VCaP (cell line): ENCODE data around the gene PRKCA.
A peak's percentile ranks its signal among the peaks of the same experiment; 100 is the strongest.

Experiments
- H3K27ac ChIP-seq: fragments of 450-650 bp; 2 replicates; pipeline ENCODE4 v1.5.1; 2017
- TF ChIP-seq, protein P1 (sequence below): fragments of 450-650 bp; conservative IDR thresholded peaks from 2 replicates; pipeline ENCODE4 v1.5.1; 2017; ENCODE audit warnings: mild to moderate bottlenecking, moderate library complexity

The PRKCA gene

DNA sequence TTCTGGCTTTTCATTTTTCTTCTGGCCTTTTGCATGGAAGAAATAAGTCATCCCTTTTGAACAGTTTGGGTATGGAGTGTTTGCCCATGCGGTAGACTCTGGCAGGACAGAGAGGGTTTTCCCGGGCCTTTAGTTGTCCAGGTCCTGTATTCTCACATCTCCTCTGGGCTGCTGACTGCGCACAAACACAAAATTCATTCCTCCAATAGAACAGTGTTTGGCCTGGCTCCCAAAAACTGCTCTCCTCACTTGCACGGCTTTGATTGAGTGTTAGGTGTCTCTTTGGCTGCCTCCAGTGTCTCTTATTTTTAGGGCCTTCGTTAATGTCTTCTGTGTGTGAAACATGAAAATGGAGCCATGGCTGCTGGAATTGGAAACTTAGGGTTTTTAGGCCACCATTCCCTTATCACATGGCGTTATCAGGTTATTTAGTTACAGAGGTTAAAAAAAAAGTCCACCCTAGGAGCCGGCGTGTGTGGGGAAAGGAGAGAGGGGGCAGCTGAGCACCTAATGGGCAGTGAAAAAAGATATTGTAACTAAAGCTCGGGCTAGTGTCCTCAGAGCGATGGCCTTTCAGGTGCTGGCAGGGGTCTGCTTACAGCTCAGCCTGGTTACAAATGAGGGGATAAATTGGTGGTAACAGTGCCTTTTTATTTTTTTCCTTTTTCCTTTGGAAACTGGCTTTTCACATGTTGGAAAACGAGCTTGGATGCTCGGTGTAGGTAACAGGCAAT lies 47.3 kb downstream of the PRKCA start:
- peak overlapping the region; percentile 86 for H3K27ac ChIP-seq
- TF ChIP-seq, protein P1, sequence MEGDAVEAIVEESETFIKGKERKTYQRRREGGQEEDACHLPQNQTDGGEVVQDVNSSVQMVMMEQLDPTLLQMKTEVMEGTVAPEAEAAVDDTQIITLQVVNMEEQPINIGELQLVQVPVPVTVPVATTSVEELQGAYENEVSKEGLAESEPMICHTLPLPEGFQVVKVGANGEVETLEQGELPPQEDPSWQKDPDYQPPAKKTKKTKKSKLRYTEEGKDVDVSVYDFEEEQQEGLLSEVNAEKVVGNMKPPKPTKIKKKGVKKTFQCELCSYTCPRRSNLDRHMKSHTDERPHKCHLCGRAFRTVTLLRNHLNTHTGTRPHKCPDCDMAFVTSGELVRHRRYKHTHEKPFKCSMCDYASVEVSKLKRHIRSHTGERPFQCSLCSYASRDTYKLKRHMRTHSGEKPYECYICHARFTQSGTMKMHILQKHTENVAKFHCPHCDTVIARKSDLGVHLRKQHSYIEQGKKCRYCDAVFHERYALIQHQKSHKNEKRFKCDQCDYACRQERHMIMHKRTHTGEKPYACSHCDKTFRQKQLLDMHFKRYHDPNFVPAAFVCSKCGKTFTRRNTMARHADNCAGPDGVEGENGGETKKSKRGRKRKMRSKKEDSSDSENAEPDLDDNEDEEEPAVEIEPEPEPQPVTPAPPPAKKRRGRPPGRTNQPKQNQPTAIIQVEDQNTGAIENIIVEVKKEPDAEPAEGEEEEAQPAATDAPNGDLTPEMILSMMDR, result no peak

DNA sequence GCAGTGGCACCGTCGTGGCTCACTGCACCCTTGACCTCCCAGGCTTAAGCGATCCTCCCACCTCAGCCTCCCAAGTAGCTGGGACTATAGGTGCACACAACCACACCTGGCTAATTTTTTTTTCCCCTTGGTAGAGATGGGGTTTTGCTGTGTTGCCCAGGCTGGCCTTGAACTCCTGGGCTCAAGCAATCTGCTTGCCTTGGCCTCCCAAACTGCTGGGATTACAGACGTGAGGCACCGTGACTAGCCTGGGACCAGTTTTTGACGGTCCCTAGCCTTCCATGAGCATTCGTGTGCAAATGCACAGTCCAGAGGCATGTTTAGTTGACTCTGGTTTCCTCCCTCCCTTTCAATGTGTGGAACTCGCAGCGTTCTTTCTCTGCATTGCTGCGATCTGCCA lies 48.2 kb downstream of the PRKCA start:
- peak overlapping the region; percentile 86 for H3K27ac ChIP-seq

DNA sequence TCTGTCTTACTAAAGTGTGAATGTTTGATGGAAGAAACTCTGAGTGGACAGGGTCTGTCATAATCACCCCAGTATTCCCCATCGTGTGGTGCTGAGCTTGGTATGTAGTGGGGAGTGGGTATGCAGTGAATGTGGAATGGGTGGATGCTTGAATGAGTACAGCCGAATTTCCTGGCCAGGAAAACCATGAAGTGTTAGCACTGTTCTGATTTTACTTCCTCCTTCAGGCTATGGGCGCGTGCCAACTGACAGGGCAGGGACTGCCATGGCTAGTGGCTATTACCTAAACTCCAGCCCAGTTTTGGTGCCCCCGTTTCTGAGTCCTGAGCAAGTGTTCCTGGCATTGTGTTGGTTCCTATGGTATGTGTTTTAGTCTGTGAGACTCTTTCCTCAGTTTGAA lies 48.6 kb downstream of the PRKCA start:
- H3K27ac ChIP-seq, result peak overlapping the region; percentile 86

DNA sequence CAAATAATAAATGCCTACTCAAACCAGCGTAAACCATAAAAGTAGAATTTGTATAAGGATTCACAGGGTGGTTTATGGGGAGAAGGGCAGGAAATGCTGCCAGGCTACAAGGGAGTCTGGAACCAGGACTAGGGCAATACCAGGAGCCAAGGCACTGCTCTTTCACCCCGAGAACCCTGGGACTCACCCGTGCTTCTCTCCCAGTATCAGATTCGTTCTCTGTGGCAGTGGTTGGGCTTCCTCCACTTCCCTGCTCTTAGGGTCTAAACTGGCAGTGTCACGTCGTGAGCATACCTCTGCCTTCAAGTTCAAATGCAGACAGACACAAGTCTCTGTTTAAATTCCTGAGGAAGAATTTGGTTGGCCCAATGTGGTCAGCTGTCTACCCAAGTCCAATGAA lies 49.3 kb downstream of the PRKCA start:
- TF ChIP-seq, protein P1, result no peak
- H3K27ac ChIP-seq, result peak overlapping the region; percentile 86

More for the DNA sequence above, 48.6 kb downstream of the PRKCA start:
- TF ChIP-seq, protein P1, result no peak

- TF ChIP-seq, protein P1, result no peak
- no peak overlapping the region for H3K27ac ChIP-seq
Observed at GRCh38 chr17:66353937-66354401, 51.6 kb downstream of the PRKCA start.

DNA sequence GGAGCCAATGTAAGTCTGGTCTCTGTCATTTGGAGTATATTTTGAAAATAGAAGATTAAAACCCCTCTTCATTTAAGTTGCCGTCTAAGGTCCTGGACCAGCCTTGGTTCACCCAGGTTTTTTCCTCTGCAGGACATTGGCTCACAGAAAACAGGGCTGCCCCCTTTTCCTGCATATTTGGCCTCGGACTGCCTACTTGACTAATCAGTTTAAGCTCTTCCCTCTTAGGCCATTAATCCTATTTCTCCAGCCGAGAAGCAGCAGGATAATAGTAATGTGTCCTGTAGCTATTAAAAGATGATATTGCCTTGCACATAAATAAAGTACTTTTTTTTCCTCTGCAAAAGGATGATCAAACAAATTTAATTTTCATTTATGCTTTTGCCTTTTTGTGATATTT lies 52.1 kb downstream of the PRKCA start:
- no peak overlapping the region for H3K27ac ChIP-seq
- TF ChIP-seq, protein P1, result no peak

DNA sequence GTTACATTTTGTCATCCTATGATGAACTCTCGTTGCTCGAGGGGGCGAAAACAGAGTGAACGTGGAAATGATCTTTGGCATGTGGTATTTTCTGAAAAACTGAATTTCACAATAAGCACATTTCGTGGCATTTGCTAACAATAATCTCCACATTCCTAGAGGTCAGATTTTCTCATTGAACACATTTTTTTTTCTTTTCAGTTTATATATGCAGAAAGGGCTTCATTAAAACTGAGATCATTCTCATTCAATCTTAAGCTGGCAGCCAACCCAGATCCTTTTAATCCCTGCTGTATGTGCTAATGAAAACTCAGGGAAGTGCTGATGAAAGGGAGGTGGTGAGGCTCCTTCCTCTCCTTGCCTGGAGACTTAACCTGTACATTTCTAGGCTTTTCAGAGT lies 52.6 kb downstream of the PRKCA start:
- H3K27ac ChIP-seq, result no peak overlapping the region
- TF ChIP-seq, protein P1, result no peak

DNA sequence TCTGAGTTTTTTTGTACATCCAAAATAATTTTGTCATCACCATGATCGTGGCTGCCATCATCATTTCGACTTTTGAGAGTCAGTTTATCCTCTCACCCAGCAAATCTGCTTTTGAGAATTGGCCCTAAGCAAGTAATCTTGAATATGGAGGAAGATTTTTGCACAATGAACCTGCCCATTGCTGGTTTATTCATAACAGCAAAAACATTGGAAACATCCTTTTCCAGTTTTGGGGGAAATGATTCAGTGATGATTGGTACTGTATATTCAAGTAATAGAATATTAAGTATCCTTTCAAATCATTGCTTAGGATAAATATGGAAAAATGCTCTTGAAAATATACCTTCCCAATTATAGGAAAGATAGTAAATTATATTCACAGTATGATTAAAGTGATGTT lies 53.1 kb downstream of the PRKCA start:
- TF ChIP-seq, protein P1, result no peak
- H3K27ac ChIP-seq, result no peak overlapping the region
